Measurements from ENCODE around the gene POLD2. TPM values are rescaled to one million over a fixed set of nuclear protein-coding genes. Genes with fewer than 3 reads are reported as not detected.

POLD2 gene
- total RNA-seq, 2 donors from 2014 or later: 38.7 to 43.8 TPM

- H3K36me3 ChIP-seq: no peaks in the 10 kb centered on the region
- no peak for ATAC-seq (ENCODE audit: insufficient number of reproducible peaks, low FRiP score, low read depth)
- H3K4me1 ChIP-seq (ENCODE audit: control insufficient read depth in 1 of 2, low read depth in 2 of 2): no peaks in the 10 kb centered on the region
- H3K27ac ChIP-seq: no peak overlapping the region
- H3K9me3 ChIP-seq: no peaks in the 10 kb centered on the region
- TF ChIP-seq CTCF (IDR thresholded peaks at IDR 0.05): no peak
- no peak for DNase-seq (ENCODE audit: low spot score)
- no peak overlapping the region for H3K4me3 ChIP-seq
- no peaks in the 10 kb centered on the region for H3K27me3 ChIP-seq (replicated peaks; ENCODE audit: insufficient read depth)
These were observed 32.1 kb upstream of the POLD2 start for GRCh38 chr7:44155191-44156185.

- TF ChIP-seq CTCF (IDR thresholded peaks at IDR 0.05): no peak
- Histone ChIP-seq H3K9me3 (no peaks in the 10 kb centered on the region), H3K4me1 (ENCODE audit: control insufficient read depth in 1 of 2, low read depth in 2 of 2) (no peaks in the 10 kb centered on the region), H3K4me3 (no peak overlapping the region), H3K27me3 (replicated peaks; ENCODE audit: insufficient read depth) (no peaks in the 10 kb centered on the region), H3K27ac (no peak overlapping the region), H3K36me3 (no peaks in the 10 kb centered on the region)
- DNase-seq (ENCODE audit: low spot score) (no peak), ATAC-seq (ENCODE audit: insufficient number of reproducible peaks, low FRiP score, low read depth) (no peak)
These were observed 31.4 kb upstream of the POLD2 start for GRCh38 chr7:44154703-44155102.

DNA sequence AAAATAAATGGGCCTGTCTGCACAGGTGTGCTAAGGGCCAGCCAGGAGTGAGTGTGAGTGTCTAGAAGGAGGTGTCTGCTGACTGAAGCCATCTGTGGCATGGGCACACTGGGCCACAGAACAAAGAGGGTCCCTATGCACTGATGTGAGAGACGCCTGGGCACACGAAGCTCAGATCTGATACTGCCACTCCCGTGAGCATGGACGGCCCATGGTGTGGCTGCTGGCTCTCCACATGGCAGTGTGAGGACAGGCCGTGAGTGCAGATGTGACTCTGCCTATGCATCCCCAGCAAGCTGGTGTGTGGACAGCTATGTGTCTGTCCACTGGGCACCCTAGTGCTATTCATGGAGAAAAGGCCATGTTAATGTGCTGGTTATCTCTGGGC lies 30.6 kb upstream of the POLD2 start:
- no peak for DNase-seq (ENCODE audit: low spot score)

GRCh38 chr7:44152971-44153947 lies 29.9 kb upstream of the POLD2 start:
- TF ChIP-seq CTCF (IDR thresholded peaks at IDR 0.05): no peak

More for the DNA sequence above, 30.6 kb upstream of the POLD2 start:
- Histone ChIP-seq H3K36me3 (no peaks in the 10 kb centered on the region), H3K27me3 (replicated peaks; ENCODE audit: insufficient read depth) (no peaks in the 10 kb centered on the region), H3K9me3 (no peaks in the 10 kb centered on the region), H3K27ac (no peak overlapping the region), H3K4me3 (no peak overlapping the region), H3K4me1 (ENCODE audit: control insufficient read depth in 1 of 2, low read depth in 2 of 2) (no peaks in the 10 kb centered on the region)
- TF ChIP-seq CTCF (IDR thresholded peaks at IDR 0.05): no peak
- no peak for ATAC-seq (ENCODE audit: insufficient number of reproducible peaks, low FRiP score, low read depth)

GRCh38 chr7:44151956-44152355 lies 28.6 kb upstream of the POLD2 start:
- H3K27me3 ChIP-seq (replicated peaks; ENCODE audit: insufficient read depth): no peaks in the 10 kb centered on the region
- ATAC-seq (ENCODE audit: insufficient number of reproducible peaks, low FRiP score, low read depth) (no peak), DNase-seq (ENCODE audit: low spot score) (no peak)
- H3K36me3 ChIP-seq: no peaks in the 10 kb centered on the region
- H3K9me3 ChIP-seq: no peaks in the 10 kb centered on the region
- no peaks in the 10 kb centered on the region for H3K4me1 ChIP-seq (ENCODE audit: control insufficient read depth in 1 of 2, low read depth in 2 of 2)
- H3K27ac ChIP-seq: no peak overlapping the region
- no peak overlapping the region for H3K4me3 ChIP-seq
- TF ChIP-seq CTCF (IDR thresholded peaks at IDR 0.05): no peak

More at GRCh38 chr7:44152971-44153947, 29.9 kb upstream of the POLD2 start:
- Histone ChIP-seq H3K9me3 (no peaks in the 10 kb centered on the region), H3K4me3 (no peak overlapping the region), H3K4me1 (ENCODE audit: control insufficient read depth in 1 of 2, low read depth in 2 of 2) (no peaks in the 10 kb centered on the region), H3K27ac (no peak overlapping the region), H3K36me3 (no peaks in the 10 kb centered on the region), H3K27me3 (replicated peaks; ENCODE audit: insufficient read depth) (no peaks in the 10 kb centered on the region)
- DNase-seq (ENCODE audit: low spot score): no peak
- no peak for ATAC-seq (ENCODE audit: insufficient number of reproducible peaks, low FRiP score, low read depth)
